Activated CD4-positive, alpha-beta memory T cell treated with anti-CD3 and anti-CD28 coated beads, Interleukin-2, amount 10 ng/mL, durations not matched to agents 7 days and 5 days (primary cell): ENCODE measurements around the gene CHRNA9. TPM values are rescaled to one million over a fixed set of nuclear protein-coding genes. Genes with fewer than 3 reads are reported as not detected.
"Not testable (repeated sequence)": the region's sequence is repeated elsewhere in the genome, so short reads cannot be mapped to it uniquely, and the experiment has no call there.

Source experiments
- CTCF ChIA-PET: fragments of 350-600 bp; sonication (Branson Sonifier 250); formaldehyde crosslinking; loops from one replicate; lab custom pipeline; 2021; ENCODE audit warnings: antibody characterized with exemption, inconsistent platforms; lab: Charles Lee
- POLR2A ChIA-PET: fragments of 350-600 bp; sonication (Branson Sonifier 250); formaldehyde crosslinking; loops from one replicate; lab custom pipeline; 2021; ENCODE audit warnings: antibody characterized with exemption; lab: Charles Lee
- DNase-seq: peaks from one replicate; pipeline ENCODE4 v3.0.0-alpha.2; 2020
- H3K27ac Mint-ChIP-seq: one replicate; pipeline ENCODE4 v1.8.0; 2021; ENCODE audit warnings: mild to moderate bottlenecking, mixed read lengths
- H3K27me3 Mint-ChIP-seq: one replicate; pipeline ENCODE4 v1.8.0; 2021; ENCODE audit warnings: mixed read lengths
- H3K36me3 Mint-ChIP-seq: one replicate; pipeline ENCODE4 v1.8.0; 2021; ENCODE audit warnings: low read depth, mixed read lengths
- H3K4me1 Mint-ChIP-seq: one replicate; pipeline ENCODE4 v1.8.0; 2021; ENCODE audit warnings: mixed read lengths
- H3K4me3 Mint-ChIP-seq: one replicate; pipeline ENCODE4 v1.8.0; 2021; ENCODE audit warnings: mild to moderate bottlenecking, mixed read lengths
- H3K9me3 Mint-ChIP-seq: one replicate; pipeline ENCODE4 v1.8.0; 2021; ENCODE audit warnings: mixed read lengths
- total RNA-seq, 2 experiments: library from RNA; stranded (reverse); gene quantifications; one replicate each; pipeline ENCODE4 v1.2.3, GENCODE V29; 2021

The CHRNA9 gene
- total RNA-seq, result not detected

- no peaks in the 10 kb centered on the region for H3K36me3 Mint-ChIP-seq
- H3K9me3 Mint-ChIP-seq, result no peaks in the 10 kb centered on the region
- ChIA-PET CTCF (interaction anchor here (0.6 to 3.6 kb wide), 3 partner anchors 9 to 116 kb away, joined by 3 to 18 read pairs (median 4); no protein-coding TSS in a partner anchor), POLR2A (no interaction called here)
- no peak within 1 kb of the TSS for H3K4me3 Mint-ChIP-seq
- H3K4me1 Mint-ChIP-seq, result no peaks in the 10 kb centered on the region
- H3K27me3 Mint-ChIP-seq, result peaks cover 9% of the 10 kb centered on the region
- no peak within 1 kb of the TSS for H3K27ac Mint-ChIP-seq
- DNase-seq, result no peak
These were observed at the start of gene CHRNA9 for GRCh38 chr4:40334591-40335524. CHRNA9 (plus strand) TSS chr4:40335333; CDS start chr4:40335468, 135 bp downstream.

- Mint-ChIP-seq H3K9me3 (peaks cover 6% of the 10 kb centered on the region), H3K27me3 (no peaks in the 10 kb centered on the region), H3K4me1 (peaks cover 46% of the 10 kb centered on the region), H3K27ac (no peak overlapping the region), H3K36me3 (peaks cover 3% of the 10 kb centered on the region), H3K4me3 (no peak overlapping the region)
- ChIA-PET POLR2A (interaction anchor here (1.5 kb wide), 1 partner anchor 22 kb away, joined by 4 read pairs; no protein-coding TSS in a partner anchor), CTCF (no interaction called here)
- no peak for DNase-seq
These were observed 49.4 kb upstream of the CHRNA9 start for GRCh38 chr4:40285692-40286091.

- ChIA-PET CTCF (interaction anchor here (0.7 to 3.1 kb wide), 3 partner anchors 28 to 139 kb away, joined by 3 to 12 read pairs (median 3); no protein-coding TSS in a partner anchor), POLR2A (interaction anchor here (1.1 to 3.2 kb wide), 3 partner anchors 12 to 81 kb away, joined by 3 to 17 read pairs (median 5); no protein-coding TSS in a partner anchor)
- Mint-ChIP-seq H3K9me3 (no peaks in the 10 kb centered on the region), H3K4me3 (no peak overlapping the region), H3K36me3 (peaks cover 6% of the 10 kb centered on the region), H3K4me1 (peaks cover 49% of the 10 kb centered on the region), H3K27ac (peak overlapping the region; percentile 42), H3K27me3 (no peaks in the 10 kb centered on the region)
- no peak for DNase-seq
These were observed 46.6 kb upstream of the CHRNA9 start for GRCh38 chr4:40288566-40288965.

GRCh38 chr4:40289366-40290188, 45.6 kb upstream of the CHRNA9 start:
- no peak for DNase-seq
- Mint-ChIP-seq H3K36me3 (peaks cover 3% of the 10 kb centered on the region), H3K9me3 (no peaks in the 10 kb centered on the region), H3K27ac (peak overlapping the region; percentile 87), H3K27me3 (no peaks in the 10 kb centered on the region), H3K4me1 (peaks cover 39% of the 10 kb centered on the region), H3K4me3 (peak overlapping the region; percentile 40)
- POLR2A ChIA-PET, result interaction anchor here (0.9 to 4.0 kb wide), 14 partner anchors 9 to 428 kb away, joined by 3 to 22 read pairs (median 5); partner anchors contain the start of genes N4BP2 and RHOH
- CTCF ChIA-PET, result interaction anchor here (0.7 to 3.1 kb wide), 7 partner anchors 16 to 140 kb away, joined by 3 to 14 read pairs (median 4); no protein-coding TSS in a partner anchor

- H3K4me3 Mint-ChIP-seq, result not testable (repeated sequence)
These were observed 44.4 kb upstream of the CHRNA9 start for GRCh38 chr4:40290611-40291186.

GRCh38 chr4:40292313-40292759, 42.8 kb upstream of the CHRNA9 start:
- CTCF ChIA-PET, result interaction anchor here (1.3 to 2.9 kb wide), 2 partner anchors 17 to 53 kb away, joined by 4 to 14 read pairs; no protein-coding TSS in a partner anchor
- H3K27ac Mint-ChIP-seq, result peak overlapping the region; percentile 56
- no peaks in the 10 kb centered on the region for H3K27me3 Mint-ChIP-seq
- H3K36me3 Mint-ChIP-seq, result peaks cover 5% of the 10 kb centered on the region
- DNase-seq, result no peak
- H3K4me3 Mint-ChIP-seq, result no peak overlapping the region
- peaks cover 42% of the 10 kb centered on the region for H3K4me1 Mint-ChIP-seq
- POLR2A ChIA-PET, result interaction anchor here (1.6 to 4.0 kb wide), 2 partner anchors 12 to 15 kb away, joined by 3 to 22 read pairs; no protein-coding TSS in a partner anchor
- no peaks in the 10 kb centered on the region for H3K9me3 Mint-ChIP-seq

More at GRCh38 chr4:40290611-40291186, 44.4 kb upstream of the CHRNA9 start:
- not testable (repeated sequence) for H3K9me3 Mint-ChIP-seq, H3K36me3 Mint-ChIP-seq, H3K27me3 Mint-ChIP-seq
- POLR2A ChIA-PET, result interaction anchor here (0.6 to 4.0 kb wide), 13 partner anchors 10 to 427 kb away, joined by 3 to 22 read pairs (median 5); partner anchors contain the start of genes N4BP2 and RHOH
- peak; percentile 50 for DNase-seq
- CTCF ChIA-PET, result interaction anchor here (0.7 to 3.1 kb wide), 7 partner anchors 10 to 53 kb away, joined by 3 to 14 read pairs (median 4); no protein-coding TSS in a partner anchor
- Mint-ChIP-seq H3K27ac (peak overlapping the region; percentile 87), H3K4me1 (peaks cover 38% of the 10 kb centered on the region)

- peaks cover 45% of the 10 kb centered on the region for H3K4me1 Mint-ChIP-seq
These were observed 40.8 kb upstream of the CHRNA9 start for GRCh38 chr4:40294339-40294738.

GRCh38 chr4:40295030-40295429, 40.1 kb upstream of the CHRNA9 start:
- POLR2A ChIA-PET, H3K27ac Mint-ChIP-seq, H3K9me3 Mint-ChIP-seq, H3K36me3 Mint-ChIP-seq, H3K27me3 Mint-ChIP-seq, H3K4me3 Mint-ChIP-seq, DNase-seq, CTCF ChIA-PET: not testable (repeated sequence)
- peaks cover 43% of the 10 kb centered on the region for H3K4me1 Mint-ChIP-seq

More at GRCh38 chr4:40294339-40294738, 40.8 kb upstream of the CHRNA9 start:
- Mint-ChIP-seq H3K27me3 (no peaks in the 10 kb centered on the region), H3K27ac (no peak overlapping the region), H3K9me3 (no peaks in the 10 kb centered on the region), H3K36me3 (peaks cover 5% of the 10 kb centered on the region), H3K4me3 (no peak overlapping the region)
- DNase-seq, result no peak
- CTCF ChIA-PET, result no interaction called here
- POLR2A ChIA-PET, result no interaction called here

GRCh38 chr4:40295572-40295971, 39.6 kb upstream of the CHRNA9 start:
- Mint-ChIP-seq H3K4me1 (peaks cover 43% of the 10 kb centered on the region), H3K27me3 (no peaks in the 10 kb centered on the region), H3K4me3 (no peak overlapping the region), H3K9me3 (no peaks in the 10 kb centered on the region), H3K36me3 (peaks cover 5% of the 10 kb centered on the region), H3K27ac (no peak overlapping the region)
- no peak for DNase-seq
- CTCF ChIA-PET, result no interaction called here
- POLR2A ChIA-PET, result interaction anchor here (0.6 kb wide), 1 partner anchor 44 kb away, joined by 3 read pairs; no protein-coding TSS in a partner anchor

- no peaks in the 10 kb centered on the region for H3K27me3 Mint-ChIP-seq
- no peak overlapping the region for H3K4me3 Mint-ChIP-seq
- H3K9me3 Mint-ChIP-seq, result no peaks in the 10 kb centered on the region
- H3K27ac Mint-ChIP-seq, result no peak overlapping the region
- H3K4me1 Mint-ChIP-seq, result peaks cover 53% of the 10 kb centered on the region
- POLR2A ChIA-PET, result interaction anchor here (0.8 to 1.8 kb wide), 2 partner anchors 9 to 62 kb away, joined by 3 to 5 read pairs; no protein-coding TSS in a partner anchor
- DNase-seq, result no peak
- CTCF ChIA-PET, result interaction anchor here (0.6 kb wide), 1 partner anchor 148 kb away, joined by 3 read pairs; no protein-coding TSS in a partner anchor
- peaks cover 5% of the 10 kb centered on the region for H3K36me3 Mint-ChIP-seq
These were observed 36.0 kb upstream of the CHRNA9 start for GRCh38 chr4:40299126-40299525.

- DNase-seq, result no peak
- H3K36me3 Mint-ChIP-seq, result peaks cover 11% of the 10 kb centered on the region
- H3K4me3 Mint-ChIP-seq, result no peak overlapping the region
- ChIA-PET CTCF (interaction anchor here (0.8 to 1.8 kb wide), 3 partner anchors 9 to 17 kb away, joined by 3 to 7 read pairs (median 3); no protein-coding TSS in a partner anchor), POLR2A (interaction anchor here (1.5 to 3.0 kb wide), 6 partner anchors 10 to 95 kb away, joined by 4 to 17 read pairs (median 6); no protein-coding TSS in a partner anchor)
- no peaks in the 10 kb centered on the region for H3K27me3 Mint-ChIP-seq
- peaks cover 58% of the 10 kb centered on the region for H3K4me1 Mint-ChIP-seq
- H3K9me3 Mint-ChIP-seq, result peaks cover 6% of the 10 kb centered on the region
- H3K27ac Mint-ChIP-seq, result no peak overlapping the region
These were observed 35.3 kb upstream of the CHRNA9 start for GRCh38 chr4:40299811-40300292.
